HL-60 (cell line): ENCODE results near the gene LCNL1.

ENCODE experiments used
- DNase-seq, 2 experiments: peaks; one replicate each; pipeline ENCODE4 v3.0.0-alpha.2; 2010 to 2020; ENCODE audit warnings: low read depth in 1 of 2, low spot score in 1 of 2
- H3K27ac ChIP-seq: fragments of 250-450 bp; sonication (Bioruptor Pico); replicated peaks from 2 replicates; pipeline ENCODE4 v1.5.1; 2020; ENCODE audit warnings: mild to moderate bottlenecking, moderate library complexity
- H3K27me3 ChIP-seq: fragments of 250-450 bp; sonication (Bioruptor Pico); 2 replicates; pipeline ENCODE4 v1.5.1; 2021; ENCODE audit warnings: mild to moderate bottlenecking, moderate library complexity; ENCODE audit not compliant: insufficient read depth, poor library complexity, severe bottlenecking
- H3K4me3 ChIP-seq: replicated peaks from 2 replicates; pipeline ENCODE4 v1.5.1; 2011; ENCODE audit warnings: mild to moderate bottlenecking, control low read depth, low read length; ENCODE audit not compliant: insufficient read depth
- GABPA ChIP-seq: IDR thresholded peaks from 2 replicates; pipeline ENCODE4 v1.6.1; 2012; ENCODE audit warnings: low read depth
- POLR2AphosphoS5 ChIP-seq: IDR thresholded peaks from 2 replicates; pipeline ENCODE4 v1.6.1; 2012; ENCODE audit warnings: low read depth
- SPI1 ChIP-seq: IDR thresholded peaks from 2 replicates; pipeline ENCODE4 v1.6.1; 2012; ENCODE audit warnings: low read depth, mild to moderate bottlenecking, borderline replicate concordance
- TF ChIP-seq, protein P1 (sequence below): IDR thresholded peaks from 2 replicates; pipeline ENCODE4 v1.6.1; 2012; ENCODE audit warnings: low read depth; ENCODE audit not compliant: insufficient replicate concordance
- TF ChIP-seq, protein P2 (sequence below): IDR thresholded peaks from one replicate; pipeline ENCODE4 v1.5.1; 2011; ENCODE audit warnings: low read length, control low read depth, inconsistent platforms; ENCODE audit not compliant: insufficient read depth

Gene LCNL1

DNA sequence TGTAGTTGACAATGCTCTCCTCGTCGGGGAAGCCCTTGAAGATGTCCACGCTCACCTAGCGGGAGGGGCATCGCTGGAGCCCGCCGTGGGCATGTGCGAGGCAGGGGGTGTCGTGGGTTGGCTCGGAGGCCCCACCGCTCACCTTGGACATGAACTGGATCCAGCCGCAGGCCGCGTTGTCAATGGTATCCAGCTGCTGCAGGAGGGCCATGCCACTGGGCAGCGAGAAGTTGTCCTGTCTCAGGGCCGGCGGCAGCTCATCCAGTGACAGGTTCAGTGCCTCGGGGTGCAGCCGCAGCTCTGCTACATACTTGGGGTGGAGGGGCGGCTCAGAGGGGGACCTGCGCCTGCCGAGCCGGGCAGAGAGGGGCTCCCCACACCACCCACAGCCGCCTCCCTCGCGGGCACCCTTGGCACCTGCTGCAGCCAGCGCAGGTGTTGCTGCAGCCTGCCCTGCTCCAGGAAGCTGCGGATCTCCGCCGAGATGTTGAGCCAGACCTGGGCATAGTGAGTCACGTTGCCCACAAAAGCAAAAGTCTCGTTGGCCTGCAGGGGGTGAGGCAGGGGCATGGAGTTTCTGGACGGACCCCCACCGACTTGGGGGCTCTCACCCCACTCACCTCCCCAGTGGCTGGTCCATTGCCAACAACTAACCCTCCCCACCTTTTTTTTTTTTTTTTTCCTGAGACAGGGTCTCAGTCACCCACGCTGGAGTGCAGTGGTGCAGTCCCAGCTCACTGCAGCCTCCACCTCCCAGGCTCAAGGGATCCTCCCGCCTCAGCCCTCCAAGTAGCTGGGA, 36.2 kb downstream of the LCNL1 start:
- H3K27ac ChIP-seq, result no peak overlapping the region

DNA sequence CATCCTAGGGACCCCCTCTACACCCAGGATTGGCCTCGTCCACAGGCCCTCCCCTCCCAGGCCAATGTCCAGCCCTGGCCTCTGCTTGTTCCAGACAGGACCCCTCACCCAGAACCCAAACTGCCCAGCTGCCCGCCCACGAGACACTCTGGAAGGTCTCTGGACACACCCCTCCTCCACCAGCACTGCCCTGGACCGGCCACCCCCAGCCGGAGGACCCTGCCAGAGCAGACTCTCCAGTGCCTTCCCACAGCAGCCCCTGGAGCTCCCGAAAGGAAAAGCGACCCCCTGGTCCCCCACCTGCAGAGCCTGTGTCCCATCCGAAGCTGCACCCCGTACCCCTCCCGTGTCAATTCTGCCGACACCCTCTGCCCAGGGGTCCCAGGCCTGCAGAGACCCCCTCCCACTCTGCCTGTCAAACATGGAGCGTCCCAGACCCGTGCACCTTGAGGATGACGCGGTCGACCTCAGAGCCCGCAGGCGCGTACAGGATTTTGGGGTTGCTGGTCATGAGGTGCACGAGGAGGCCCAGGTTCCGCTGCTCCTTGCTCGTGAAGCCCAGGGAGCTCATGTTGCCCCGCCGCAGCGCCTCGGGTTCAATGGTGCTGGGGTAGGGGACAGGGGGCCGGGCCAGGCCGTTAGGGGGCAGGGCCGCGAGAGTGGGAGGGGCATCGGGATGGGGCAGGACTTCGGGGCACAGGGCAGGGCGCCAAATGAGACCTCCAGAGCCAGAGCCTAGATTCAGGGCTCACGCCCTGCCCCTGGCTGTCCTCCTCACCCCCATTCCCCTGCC, 37.3 kb downstream of the LCNL1 start:
- TF ChIP-seq SPI1 (no peak), POLR2AphosphoS5 (no peak), GABPA (no peak)
- TF ChIP-seq, protein P1, sequence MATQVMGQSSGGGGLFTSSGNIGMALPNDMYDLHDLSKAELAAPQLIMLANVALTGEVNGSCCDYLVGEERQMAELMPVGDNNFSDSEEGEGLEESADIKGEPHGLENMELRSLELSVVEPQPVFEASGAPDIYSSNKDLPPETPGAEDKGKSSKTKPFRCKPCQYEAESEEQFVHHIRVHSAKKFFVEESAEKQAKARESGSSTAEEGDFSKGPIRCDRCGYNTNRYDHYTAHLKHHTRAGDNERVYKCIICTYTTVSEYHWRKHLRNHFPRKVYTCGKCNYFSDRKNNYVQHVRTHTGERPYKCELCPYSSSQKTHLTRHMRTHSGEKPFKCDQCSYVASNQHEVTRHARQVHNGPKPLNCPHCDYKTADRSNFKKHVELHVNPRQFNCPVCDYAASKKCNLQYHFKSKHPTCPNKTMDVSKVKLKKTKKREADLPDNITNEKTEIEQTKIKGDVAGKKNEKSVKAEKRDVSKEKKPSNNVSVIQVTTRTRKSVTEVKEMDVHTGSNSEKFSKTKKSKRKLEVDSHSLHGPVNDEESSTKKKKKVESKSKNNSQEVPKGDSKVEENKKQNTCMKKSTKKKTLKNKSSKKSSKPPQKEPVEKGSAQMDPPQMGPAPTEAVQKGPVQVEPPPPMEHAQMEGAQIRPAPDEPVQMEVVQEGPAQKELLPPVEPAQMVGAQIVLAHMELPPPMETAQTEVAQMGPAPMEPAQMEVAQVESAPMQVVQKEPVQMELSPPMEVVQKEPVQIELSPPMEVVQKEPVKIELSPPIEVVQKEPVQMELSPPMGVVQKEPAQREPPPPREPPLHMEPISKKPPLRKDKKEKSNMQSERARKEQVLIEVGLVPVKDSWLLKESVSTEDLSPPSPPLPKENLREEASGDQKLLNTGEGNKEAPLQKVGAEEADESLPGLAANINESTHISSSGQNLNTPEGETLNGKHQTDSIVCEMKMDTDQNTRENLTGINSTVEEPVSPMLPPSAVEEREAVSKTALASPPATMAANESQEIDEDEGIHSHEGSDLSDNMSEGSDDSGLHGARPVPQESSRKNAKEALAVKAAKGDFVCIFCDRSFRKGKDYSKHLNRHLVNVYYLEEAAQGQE, result no peak
- TF ChIP-seq, protein P2, sequence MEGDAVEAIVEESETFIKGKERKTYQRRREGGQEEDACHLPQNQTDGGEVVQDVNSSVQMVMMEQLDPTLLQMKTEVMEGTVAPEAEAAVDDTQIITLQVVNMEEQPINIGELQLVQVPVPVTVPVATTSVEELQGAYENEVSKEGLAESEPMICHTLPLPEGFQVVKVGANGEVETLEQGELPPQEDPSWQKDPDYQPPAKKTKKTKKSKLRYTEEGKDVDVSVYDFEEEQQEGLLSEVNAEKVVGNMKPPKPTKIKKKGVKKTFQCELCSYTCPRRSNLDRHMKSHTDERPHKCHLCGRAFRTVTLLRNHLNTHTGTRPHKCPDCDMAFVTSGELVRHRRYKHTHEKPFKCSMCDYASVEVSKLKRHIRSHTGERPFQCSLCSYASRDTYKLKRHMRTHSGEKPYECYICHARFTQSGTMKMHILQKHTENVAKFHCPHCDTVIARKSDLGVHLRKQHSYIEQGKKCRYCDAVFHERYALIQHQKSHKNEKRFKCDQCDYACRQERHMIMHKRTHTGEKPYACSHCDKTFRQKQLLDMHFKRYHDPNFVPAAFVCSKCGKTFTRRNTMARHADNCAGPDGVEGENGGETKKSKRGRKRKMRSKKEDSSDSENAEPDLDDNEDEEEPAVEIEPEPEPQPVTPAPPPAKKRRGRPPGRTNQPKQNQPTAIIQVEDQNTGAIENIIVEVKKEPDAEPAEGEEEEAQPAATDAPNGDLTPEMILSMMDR, result no peak
- Histone ChIP-seq H3K4me3 (no peak overlapping the region), H3K27me3 (no peaks in the 10 kb centered on the region), H3K27ac (no peak overlapping the region)
- DNase-seq, result no peak

More for the DNA sequence above, 36.2 kb downstream of the LCNL1 start:
- DNase-seq, result no peak
- Histone ChIP-seq H3K27me3 (no peaks in the 10 kb centered on the region), H3K4me3 (no peak overlapping the region)
- TF ChIP-seq POLR2AphosphoS5 (no peak), GABPA (no peak), SPI1 (no peak)
- TF ChIP-seq, protein P2, result no peak
- TF ChIP-seq, protein P1, result no peak

DNA sequence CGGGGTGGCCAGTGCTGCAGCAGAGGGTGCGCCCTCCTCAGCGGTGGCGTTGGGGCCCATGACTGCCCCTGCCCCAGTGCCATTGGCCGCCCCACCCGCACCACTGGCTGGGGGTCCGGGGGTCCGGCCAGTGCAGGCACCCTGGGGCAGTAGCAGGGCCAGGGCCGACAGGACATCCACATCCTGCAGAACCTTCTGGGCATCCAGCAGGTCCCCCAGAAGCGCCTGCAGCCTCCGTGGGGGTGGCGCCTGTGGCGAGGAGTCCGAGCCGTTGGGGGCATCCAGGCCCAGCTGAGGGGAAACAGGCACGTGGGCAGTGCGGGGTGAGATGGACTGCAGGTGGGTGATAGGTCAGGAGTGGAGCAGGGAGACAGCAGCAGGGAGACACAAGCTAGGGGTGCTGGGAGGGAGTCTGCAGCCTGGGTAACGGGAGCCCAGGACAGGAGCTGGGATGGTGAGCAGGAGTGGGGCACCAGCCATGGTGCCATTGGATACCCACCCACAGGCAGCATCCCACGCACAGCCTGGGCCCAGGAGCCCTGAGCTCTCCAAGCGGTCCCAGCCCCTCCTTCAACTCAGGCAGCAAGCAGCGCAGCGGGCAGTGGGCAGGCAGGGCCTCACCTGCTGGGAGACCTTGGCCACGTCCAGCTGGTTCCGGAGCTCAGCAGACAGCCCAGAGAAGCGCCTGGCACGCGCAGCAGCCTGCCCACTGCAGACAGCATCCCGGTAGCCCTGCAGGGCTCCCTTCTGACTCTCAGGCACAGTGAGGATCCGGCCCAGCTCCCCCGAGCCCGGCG, 38.2 kb downstream of the LCNL1 start:
- no peak for TF ChIP-seq SPI1
- no peak for TF ChIP-seq GABPA
- TF ChIP-seq, protein P1, result no peak
- TF ChIP-seq POLR2AphosphoS5, result no peak
- TF ChIP-seq, protein P2, result no peak
- Histone ChIP-seq H3K27ac (no peak overlapping the region), H3K4me3 (no peak overlapping the region), H3K27me3 (no peaks in the 10 kb centered on the region)
- no peak for DNase-seq
